Kidney (tissue), 14 donors: Measurements from ENCODE around the gene NDUFS5. TPM values are rescaled to one million over a fixed set of nuclear protein-coding genes. Genes with fewer than 3 reads are reported as not detected.

Experiments
- DNase-seq, 5 donors: peaks; one replicate each; pipeline ENCODE4 v3.0.0-alpha.2; 2013 to 2020
- FAIRE-seq: peaks from 2 replicates; lab custom pipeline; 2012; peaks lifted over from hg19 to GRCh38; lab: Jason Lieb, UNC
- H3K27ac ChIP-seq, 2 donors: one replicate each; pipeline ENCODE4 v1.7.0; 2013; ENCODE audit warnings: low read depth in 2 of 2, low read length in 2 of 2, inconsistent platforms in 1 of 2
- H3K27me3 ChIP-seq: one replicate; pipeline ENCODE4 v1.7.1; 2013; ENCODE audit warnings: low read length, inconsistent platforms; ENCODE audit not compliant: control insufficient read depth, insufficient read depth
- H3K36me3 ChIP-seq, 3 donors: one replicate each; pipeline versions ENCODE4 v1.7.0 to v1.7.1; 2013; ENCODE audit warnings: low read length in 3 of 3, control low read depth in 1 of 3, inconsistent platforms in 1 of 3; ENCODE audit not compliant: insufficient read depth in 3 of 3, control insufficient read depth in 2 of 3
- H3K4me1 ChIP-seq, 3 donors: one replicate each; pipeline versions ENCODE4 v1.7.0 to v1.7.1; 2013; ENCODE audit warnings: low read length in 3 of 3, inconsistent platforms in 1 of 3, low read depth in 1 of 3; ENCODE audit not compliant: control insufficient read depth in 2 of 3, insufficient read depth in 2 of 3
- H3K4me3 ChIP-seq, 3 donors: one replicate each; pipeline versions ENCODE4 v1.7.0 to v1.8.1; 2013; ENCODE audit warnings: low read length in 3 of 3, control low read depth in 1 of 3, inconsistent platforms in 1 of 3
- H3K9ac ChIP-seq, 3 donors: one replicate each; pipeline versions ENCODE4 v1.7.0 to v1.7.1; 2013; ENCODE audit warnings: low read length in 3 of 3, control low read depth in 1 of 3, inconsistent platforms in 1 of 3
- H3K9me3 ChIP-seq, 3 donors: one replicate each; pipeline versions ENCODE4 v1.7.0 to v1.7.1; 2013; ENCODE audit warnings: low read length in 3 of 3, control low read depth in 1 of 3, inconsistent platforms in 1 of 3; ENCODE audit not compliant: control insufficient read depth in 2 of 3, insufficient read depth in 1 of 3
- intact Hi-C: fragments of 100-400 bp; cut with DNase I; formaldehyde crosslinking; loops from one replicate; pipeline ENCODE4 v1.11.1; 2022
- polyA plus RNA-seq: library from polyadenylated mRNA; stranded (reverse); fragments of 350-450 nt; fragmentation: Illumina TruSeq; extraction: RNeasy Lipid Tissue Mini Kit (QIAGEN cat#74804); gene quantifications from one replicate; pipeline ENCODE4 v1.2.3, GENCODE V29; 2014; ENCODE audit warnings: low read depth, low replicate concordance; ENCODE audit not compliant: insufficient read depth
- total RNA-seq: library from RNA; stranded (reverse); fragmentation: NEBNext Ultra II Directional; extraction: Animal tissue kit (Norgen Biotek cat#: 25700); gene quantifications from one replicate; pipeline ENCODE4 v1.2.1, GENCODE V29; 2021
- TF ChIP-seq, protein P1 (sequence below): IDR thresholded peaks from 3 replicates; pipeline ENCODE4 v1.5.1; 2012; ENCODE audit warnings: mild to moderate bottlenecking, moderate library complexity, borderline replicate concordance; ENCODE audit not compliant: insufficient read depth; ENCODE audit errors: extremely low read depth
- donor health status: control.
- donor health status: control.
- donor health status: control.
- donor health status: control.
- donor health status: control.
- donor health status: DM: yes; HTN: yes; CAD: no.
- donor health status: Normal renal cell carcinoma (clear cell type).

Gene NDUFS5
- total and polyA plus RNA-seq, 2 donors from 2014 or later: 174 to 1,037 TPM

DNA sequence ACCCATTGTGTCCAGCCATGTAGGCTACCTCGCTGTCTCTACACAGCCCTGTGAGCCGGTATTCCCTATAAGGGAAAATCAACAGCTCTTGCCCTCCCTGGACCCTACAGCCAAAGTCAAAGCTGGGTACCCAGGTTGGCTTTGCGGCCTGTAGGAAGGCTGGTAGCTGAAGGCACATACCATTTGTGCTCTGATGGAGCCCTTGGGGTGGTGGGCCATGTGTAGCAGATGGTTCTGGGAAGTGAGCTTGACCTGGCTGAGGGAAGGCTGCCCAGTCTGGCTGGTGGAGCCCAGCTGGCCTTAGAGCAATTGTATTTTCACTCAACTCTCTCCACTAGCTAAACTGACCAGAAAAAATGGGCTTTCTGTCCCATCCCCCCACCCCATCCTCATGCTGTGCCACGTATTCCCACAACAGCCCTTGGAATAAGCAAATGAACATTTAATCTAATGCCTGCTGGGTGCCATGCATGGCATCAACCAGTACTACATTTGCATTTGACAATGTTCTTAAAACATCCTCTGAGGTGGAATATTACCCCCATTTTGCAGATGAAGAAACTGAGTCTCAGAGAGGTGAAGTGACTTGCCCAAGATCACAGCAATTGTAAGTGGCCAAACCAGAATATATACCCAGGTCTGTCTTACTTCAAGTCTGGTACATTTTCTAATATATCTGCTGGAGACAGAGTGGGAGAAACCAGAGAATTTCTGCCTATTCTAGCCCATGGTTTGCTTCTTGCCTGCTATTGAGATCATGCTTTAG lies 56.8 kb downstream of the NDUFS5 start:
- Histone ChIP-seq H3K4me3 (no peak overlapping the region), H3K9me3 (no peaks in the 10 kb centered on the region), H3K9ac (no peak overlapping the region), H3K27me3 (no peaks in the 10 kb centered on the region), H3K27ac (no peak overlapping the region), H3K36me3 (no peaks in the 10 kb centered on the region), H3K4me1 (no peaks in the 10 kb centered on the region)
- FAIRE-seq: no peak
- TF ChIP-seq, protein P1, sequence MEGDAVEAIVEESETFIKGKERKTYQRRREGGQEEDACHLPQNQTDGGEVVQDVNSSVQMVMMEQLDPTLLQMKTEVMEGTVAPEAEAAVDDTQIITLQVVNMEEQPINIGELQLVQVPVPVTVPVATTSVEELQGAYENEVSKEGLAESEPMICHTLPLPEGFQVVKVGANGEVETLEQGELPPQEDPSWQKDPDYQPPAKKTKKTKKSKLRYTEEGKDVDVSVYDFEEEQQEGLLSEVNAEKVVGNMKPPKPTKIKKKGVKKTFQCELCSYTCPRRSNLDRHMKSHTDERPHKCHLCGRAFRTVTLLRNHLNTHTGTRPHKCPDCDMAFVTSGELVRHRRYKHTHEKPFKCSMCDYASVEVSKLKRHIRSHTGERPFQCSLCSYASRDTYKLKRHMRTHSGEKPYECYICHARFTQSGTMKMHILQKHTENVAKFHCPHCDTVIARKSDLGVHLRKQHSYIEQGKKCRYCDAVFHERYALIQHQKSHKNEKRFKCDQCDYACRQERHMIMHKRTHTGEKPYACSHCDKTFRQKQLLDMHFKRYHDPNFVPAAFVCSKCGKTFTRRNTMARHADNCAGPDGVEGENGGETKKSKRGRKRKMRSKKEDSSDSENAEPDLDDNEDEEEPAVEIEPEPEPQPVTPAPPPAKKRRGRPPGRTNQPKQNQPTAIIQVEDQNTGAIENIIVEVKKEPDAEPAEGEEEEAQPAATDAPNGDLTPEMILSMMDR: no peak
- no peak for DNase-seq
- intact Hi-C loops: no loop called here

DNA sequence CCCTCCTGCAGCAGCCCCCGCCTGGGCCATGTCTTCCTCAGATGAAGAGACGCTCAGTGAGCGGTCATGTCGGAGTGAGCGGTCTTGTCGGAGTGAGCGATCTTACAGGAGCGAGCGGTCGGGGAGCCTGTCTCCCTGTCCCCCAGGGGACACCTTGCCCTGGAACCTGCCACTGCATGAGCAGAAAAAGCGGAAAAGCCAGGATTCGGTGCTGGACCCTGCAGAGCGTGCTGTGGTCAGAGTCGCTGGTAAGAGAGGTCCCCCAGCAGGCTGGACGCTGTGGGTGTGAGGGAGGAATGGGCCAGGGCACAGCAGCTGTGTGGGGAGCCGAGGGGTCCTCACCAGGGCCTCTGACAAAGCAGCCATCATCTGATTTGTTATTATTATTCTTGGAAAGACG lies 58.0 kb downstream of the NDUFS5 start:
- Histone ChIP-seq H3K27ac (no peak overlapping the region), H3K4me3 (no peak overlapping the region), H3K4me1 (no peaks in the 10 kb centered on the region), H3K36me3 (no peaks in the 10 kb centered on the region), H3K9ac (no peak overlapping the region), H3K9me3 (no peaks in the 10 kb centered on the region), H3K27me3 (no peaks in the 10 kb centered on the region)
- DNase-seq: no peak
- TF ChIP-seq, protein P1: no peak
- FAIRE-seq: no peak
- intact Hi-C loops: no loop called here

Other genes starting within 250 kb of the NDUFS5 start
- 27.3 TPM for gene RRAGC, start 166.6 kb upstream of the NDUFS5 start, total RNA-seq
- gene RRAGC, start 166.6 kb upstream of the NDUFS5 start, polyA plus RNA-seq: 22.9 TPM
- 31.1 TPM for gene MYCBP, start 153.0 kb upstream of the NDUFS5 start, total RNA-seq
- 20.6 TPM for gene MYCBP, start 153.0 kb upstream of the NDUFS5 start, polyA plus RNA-seq
- gene GJA9, start 144.8 kb upstream of the NDUFS5 start, total RNA-seq: not detected
- gene GJA9, start 144.8 kb upstream of the NDUFS5 start, polyA plus RNA-seq: not detected
- gene RHBDL2, start 84.5 kb upstream of the NDUFS5 start, total RNA-seq: 2.1 TPM
- gene RHBDL2, start 84.5 kb upstream of the NDUFS5 start, polyA plus RNA-seq: 0.34 TPM
- 56.9 TPM for gene AKIRIN1, start 35.1 kb upstream of the NDUFS5 start, total RNA-seq
- gene AKIRIN1, start 35.1 kb upstream of the NDUFS5 start, polyA plus RNA-seq: 40.7 TPM
- gene MACF1, start 178.3 kb downstream of the NDUFS5 start, total RNA-seq: 387 TPM
- 65.7 TPM for gene MACF1, start 178.3 kb downstream of the NDUFS5 start, polyA plus RNA-seq